SK-N-MC (cell line): ENCODE data around the gene GIPC1.

Experiments used
- EZH2 ChIP-seq: fragments of 200-600 bp; sonication (generic); IDR thresholded peaks from one replicate; pipeline ENCODE4 v1.6.1; 2017; ENCODE audit warnings: antibody characterized with exemption
- POLR2AphosphoS5 ChIP-seq: IDR thresholded peaks from 2 replicates; pipeline ENCODE4 v1.6.1; 2012; ENCODE audit warnings: mild to moderate bottlenecking, low read depth, low read length, borderline replicate concordance

- TF ChIP-seq EZH2 (no peak), POLR2AphosphoS5 (no peak)
Measured at GRCh38 chr19:14474827-14475226, 21.1 kb downstream of the GIPC1 start.
